Measurements from ENCODE around the gene MEN1. TPM values are rescaled to one million over a fixed set of nuclear protein-coding genes. Genes with fewer than 3 reads are reported as not detected.

The MEN1 gene
- total and polyA plus RNA-seq, 12 donors, result 15.3 to 50.6 (median 28.7) TPM

DNA sequence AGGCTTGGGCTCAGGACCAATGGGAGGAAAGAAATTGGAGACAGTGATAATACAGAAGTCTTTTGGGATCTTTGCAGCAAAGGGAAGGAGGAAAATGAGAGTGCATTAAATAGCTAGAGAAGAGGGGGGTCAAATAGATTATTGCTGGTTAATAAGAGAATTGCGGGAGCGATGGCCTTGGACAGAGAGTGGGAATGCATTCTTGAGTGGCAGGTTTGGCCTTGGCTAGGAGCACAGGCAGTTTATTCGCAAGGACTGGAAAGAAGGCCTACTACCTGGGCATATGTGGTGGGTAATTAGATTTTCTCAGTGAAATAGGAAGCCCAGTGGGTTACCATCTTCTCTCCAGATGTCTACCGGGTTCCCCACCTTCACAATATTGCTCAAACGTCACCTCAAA, 3.5 kb upstream of the MEN1 start:
- Histone ChIP-seq H3K27me3 (no peaks in the 10 kb centered on the region), H3K27ac (peak overlapping the region in 1 of 5 donors; percentile 7), H3K4me1 (replicated peaks in 1 of 2) (peaks cover 8 to 17% of the 10 kb centered on the region in 2 donors), H3K9me3 (replicated peaks in 1 of 3) (no peaks in the 10 kb centered on the region), H3K36me3 (replicated peaks in 1 of 2) (no peaks in the 10 kb centered on the region), H3K4me3 (no peak overlapping the region)
- intact Hi-C loops (cut with DNase I), result no loop called here
- TF ChIP-seq, protein P1, sequence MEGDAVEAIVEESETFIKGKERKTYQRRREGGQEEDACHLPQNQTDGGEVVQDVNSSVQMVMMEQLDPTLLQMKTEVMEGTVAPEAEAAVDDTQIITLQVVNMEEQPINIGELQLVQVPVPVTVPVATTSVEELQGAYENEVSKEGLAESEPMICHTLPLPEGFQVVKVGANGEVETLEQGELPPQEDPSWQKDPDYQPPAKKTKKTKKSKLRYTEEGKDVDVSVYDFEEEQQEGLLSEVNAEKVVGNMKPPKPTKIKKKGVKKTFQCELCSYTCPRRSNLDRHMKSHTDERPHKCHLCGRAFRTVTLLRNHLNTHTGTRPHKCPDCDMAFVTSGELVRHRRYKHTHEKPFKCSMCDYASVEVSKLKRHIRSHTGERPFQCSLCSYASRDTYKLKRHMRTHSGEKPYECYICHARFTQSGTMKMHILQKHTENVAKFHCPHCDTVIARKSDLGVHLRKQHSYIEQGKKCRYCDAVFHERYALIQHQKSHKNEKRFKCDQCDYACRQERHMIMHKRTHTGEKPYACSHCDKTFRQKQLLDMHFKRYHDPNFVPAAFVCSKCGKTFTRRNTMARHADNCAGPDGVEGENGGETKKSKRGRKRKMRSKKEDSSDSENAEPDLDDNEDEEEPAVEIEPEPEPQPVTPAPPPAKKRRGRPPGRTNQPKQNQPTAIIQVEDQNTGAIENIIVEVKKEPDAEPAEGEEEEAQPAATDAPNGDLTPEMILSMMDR (IDR thresholded peaks at IDR 0.05), result no peak
- no peak for TF ChIP-seq POLR2A (IDR thresholded peaks at IDR 0.05)
- WGBS, 4 donors, result 37 to 59% (median 55%) methylated on average over 5 of the region's 5 CpGs
- DNase-seq, result peak in 1 of 7 donors; percentile 33

- WGBS, 4 donors, result 50 to 56% (median 53%) methylated on average over 17 of the region's 17 CpGs
- H3K27ac ChIP-seq, result no peak overlapping the region
- intact Hi-C loops (cut with DNase I), result no loop called here
Observed at GRCh38 chr11:64810891-64811272, 531 bp upstream of the MEN1 start.

GRCh38 chr11:64809781-64810241, 540 bp downstream of the MEN1 start:
- 3 to 7% (median 4%) methylated on average over 24 to 44 of the region's 44 CpGs; no CpG with 5 or more reads in 1 of the 4 donors for WGBS, 4 donors
- TF ChIP-seq, protein P1 (IDR thresholded peaks at IDR 0.05), result no peak
- no peak for TF ChIP-seq POLR2A (IDR thresholded peaks at IDR 0.05)
- Histone ChIP-seq H3K27me3 (no peaks in the 10 kb centered on the region), H3K9me3 (replicated peaks in 1 of 3) (no peaks in the 10 kb centered on the region), H3K4me1 (replicated peaks in 1 of 2) (peaks cover 8 to 17% of the 10 kb centered on the region in 2 donors), H3K4me3 (peak overlapping the region; percentile 55 to 89 (median 76)), H3K27ac (peak overlapping the region in 1 of 5 donors; percentile 43), H3K36me3 (replicated peaks in 1 of 2) (peaks cover 0 to 24% of the 10 kb centered on the region in 2 donors)
- intact Hi-C loops (cut with DNase I), result no loop called here
- peak in 1 of 7 donors; percentile 64 for DNase-seq

More at GRCh38 chr11:64810891-64811272, 531 bp upstream of the MEN1 start:
- peaks cover 0 to 14% of the 10 kb centered on the region in 2 donors for H3K36me3 ChIP-seq (replicated peaks in 1 of 2)
- peak overlapping the region in 1 of 4 donors; percentile 87 for H3K4me3 ChIP-seq
- H3K9me3 ChIP-seq (replicated peaks in 1 of 3), result no peaks in the 10 kb centered on the region
- DNase-seq, result peak in 3 of 7 donors; percentile 29 to 67 (median 47)
- peaks cover 8 to 17% of the 10 kb centered on the region in 2 donors for H3K4me1 ChIP-seq (replicated peaks in 1 of 2)
- TF ChIP-seq, protein P1 (IDR thresholded peaks at IDR 0.05), result no peak
- no peak for TF ChIP-seq POLR2A (IDR thresholded peaks at IDR 0.05)
- H3K27me3 ChIP-seq, result no peaks in the 10 kb centered on the region

GRCh38 chr11:64805481-64805880, 4.9 kb downstream of the MEN1 start:
- Histone ChIP-seq H3K9me3 (replicated peaks in 1 of 3) (no peaks in the 10 kb centered on the region), H3K27ac (no peak overlapping the region), H3K36me3 (replicated peaks in 1 of 2) (peaks cover 0 to 30% of the 10 kb centered on the region in 2 donors), H3K4me1 (replicated peaks in 1 of 2) (peaks cover 26 to 36% of the 10 kb centered on the region in 2 donors), H3K4me3 (no peak overlapping the region), H3K27me3 (no peaks in the 10 kb centered on the region)
- intact Hi-C loops (cut with DNase I), result no loop called here
- no peak for DNase-seq
- no peak for TF ChIP-seq POLR2A (IDR thresholded peaks at IDR 0.05)
- TF ChIP-seq, protein P1 (IDR thresholded peaks at IDR 0.05), result no peak
- 92 to 100% (median 95%) methylated on average over 7 to 9 of the region's 9 CpGs for WGBS, 4 donors

All from adrenal gland (tissue), 12 donors.